Testis (tissue), 2 donors: ENCODE results near the gene GMDS.

Source experiments
- POLR2A ChIP-seq: fragments of 450-650 bp; IDR thresholded peaks from one replicate; pipeline ENCODE4 v1.6.1; 2017; ENCODE audit warnings: antibody characterized with exemption, mild to moderate bottlenecking, moderate library complexity
- TF ChIP-seq, protein P1 (sequence below), 3 experiments: fragments of 450-650 bp in 2 of 3; fragments of 200-600 bp in 1 of 3; sonication (generic) in 1 of 3; IDR thresholded peaks; one replicate each; pipeline ENCODE4 v1.5.1; 2016 to 2019; ENCODE audit warnings: antibody characterized with exemption in 3 of 3, mild to moderate bottlenecking in 2 of 3, moderate library complexity in 1 of 3

DNA sequence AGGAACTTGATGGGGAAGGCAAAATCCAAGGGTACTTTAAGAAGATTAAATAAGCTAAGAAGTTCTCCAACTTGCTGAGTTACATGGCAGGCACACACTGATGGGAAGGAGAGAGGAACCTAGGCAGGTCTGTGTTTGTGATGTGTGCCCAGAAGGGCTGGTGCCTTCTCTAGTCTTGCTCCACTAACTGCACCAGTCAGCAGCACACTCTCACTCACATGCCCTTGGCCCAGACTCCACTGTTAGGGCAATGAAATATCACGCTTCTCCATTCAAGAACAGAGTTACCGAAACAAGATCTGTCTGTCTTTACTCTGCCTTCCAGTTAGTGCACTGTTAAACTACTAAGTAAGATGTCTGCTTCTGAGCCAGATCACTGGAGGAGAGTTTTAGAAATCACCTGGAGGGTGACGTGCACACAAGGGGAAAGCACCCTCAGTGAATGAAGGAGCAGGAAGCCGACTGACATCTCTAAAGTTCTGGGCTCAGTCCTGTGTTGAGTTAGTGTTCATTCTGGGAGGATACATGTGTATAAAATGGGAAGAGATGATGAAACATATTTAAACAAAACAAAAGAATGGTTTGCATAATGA lies 384.6 kb downstream of the GMDS start:
- no peak for TF ChIP-seq POLR2A
- TF ChIP-seq, protein P1, sequence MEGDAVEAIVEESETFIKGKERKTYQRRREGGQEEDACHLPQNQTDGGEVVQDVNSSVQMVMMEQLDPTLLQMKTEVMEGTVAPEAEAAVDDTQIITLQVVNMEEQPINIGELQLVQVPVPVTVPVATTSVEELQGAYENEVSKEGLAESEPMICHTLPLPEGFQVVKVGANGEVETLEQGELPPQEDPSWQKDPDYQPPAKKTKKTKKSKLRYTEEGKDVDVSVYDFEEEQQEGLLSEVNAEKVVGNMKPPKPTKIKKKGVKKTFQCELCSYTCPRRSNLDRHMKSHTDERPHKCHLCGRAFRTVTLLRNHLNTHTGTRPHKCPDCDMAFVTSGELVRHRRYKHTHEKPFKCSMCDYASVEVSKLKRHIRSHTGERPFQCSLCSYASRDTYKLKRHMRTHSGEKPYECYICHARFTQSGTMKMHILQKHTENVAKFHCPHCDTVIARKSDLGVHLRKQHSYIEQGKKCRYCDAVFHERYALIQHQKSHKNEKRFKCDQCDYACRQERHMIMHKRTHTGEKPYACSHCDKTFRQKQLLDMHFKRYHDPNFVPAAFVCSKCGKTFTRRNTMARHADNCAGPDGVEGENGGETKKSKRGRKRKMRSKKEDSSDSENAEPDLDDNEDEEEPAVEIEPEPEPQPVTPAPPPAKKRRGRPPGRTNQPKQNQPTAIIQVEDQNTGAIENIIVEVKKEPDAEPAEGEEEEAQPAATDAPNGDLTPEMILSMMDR (IDR thresholded peaks at IDR 0.05), result no peak
